ENCODE results near the gene ROCK1. TPM values are rescaled to one million over a fixed set of nuclear protein-coding genes. Genes with fewer than 3 reads are reported as not detected.
"Not testable (repeated sequence)": the region's sequence is repeated elsewhere in the genome, so short reads cannot be mapped to it uniquely, and the experiment has no call there.

ROCK1 gene
- total RNA-seq, 1 experiment from 2014 or later = 36.2 TPM

GRCh38 chr18:21141668-21142422 lies 30.2 kb upstream of the ROCK1 start:
- no peak overlapping the region for H3K27ac ChIP-seq (ENCODE audit: low read length)
- ChIA-PET POLR2A (no interaction called here), CTCF (no interaction called here)
- DNase-seq (ENCODE audit: low read depth, low spot score) = no peak
- H3K9me3 ChIP-seq (ENCODE audit: control insufficient read depth, insufficient read depth, low read depth, low read length) = no peaks in the 10 kb centered on the region
- H3K4me1 ChIP-seq (ENCODE audit: control insufficient read depth, insufficient read depth, low read length) = no peaks in the 10 kb centered on the region
- TF ChIP-seq POLR2AphosphoS5 (IDR thresholded peaks at IDR 0.05; ENCODE audit: low read depth, low read length) = no peak
- intact Hi-C loops (cut with micrococcal nuclease; ENCODE audit: unreplicated experiment) (no loop called here), in situ Hi-C loops (cut with HindIII; ENCODE audit: low pct_unique_long_range_greater_than_20kb, low sequenced_read_pairs) (no loop called here)
- H3K27me3 ChIP-seq (ENCODE audit: control insufficient read depth, insufficient read depth, low read length) = no peaks in the 10 kb centered on the region
- H3K36me3 ChIP-seq (ENCODE audit: control insufficient read depth, insufficient read depth, low read length) = no peaks in the 10 kb centered on the region
- no peak overlapping the region for H3K4me3 ChIP-seq (ENCODE audit: low read depth in 2 of 2, low read length in 2 of 2)
- BruUV-seq (replicated peaks) = no TSS peak
- no peak for ATAC-seq

- H3K9me3 ChIP-seq (ENCODE audit: control insufficient read depth, insufficient read depth, low read depth, low read length); CTCF ChIA-PET; H3K27ac ChIP-seq (ENCODE audit: low read length); H3K27me3 ChIP-seq (ENCODE audit: control insufficient read depth, insufficient read depth, low read length); DNase-seq (ENCODE audit: low read depth, low spot score); POLR2A ChIA-PET; ATAC-seq; BruUV-seq (replicated peaks); H3K4me1 ChIP-seq (ENCODE audit: control insufficient read depth, insufficient read depth, low read length); H3K4me3 ChIP-seq (ENCODE audit: low read depth in 2 of 2, low read length in 2 of 2); H3K36me3 ChIP-seq (ENCODE audit: control insufficient read depth, insufficient read depth, low read length); in situ Hi-C loops (cut with HindIII; ENCODE audit: low pct_unique_long_range_greater_than_20kb, low sequenced_read_pairs): not testable (repeated sequence)
- intact Hi-C loops (cut with micrococcal nuclease; ENCODE audit: unreplicated experiment) = loop anchor here (2.0 kb wide), 1 partner anchor 75 kb away; no protein-coding TSS in a partner anchor
These were observed 26.3 kb upstream of the ROCK1 start for GRCh38 chr18:21137719-21138488.

GRCh38 chr18:21134895-21135294 lies 23.3 kb upstream of the ROCK1 start:
- H3K36me3 ChIP-seq (ENCODE audit: control insufficient read depth, insufficient read depth, low read length) = no peaks in the 10 kb centered on the region
- no peak overlapping the region for H3K4me3 ChIP-seq (ENCODE audit: low read depth in 2 of 2, low read length in 2 of 2)
- ATAC-seq = no peak
- H3K4me1 ChIP-seq (ENCODE audit: control insufficient read depth, insufficient read depth, low read length) = no peaks in the 10 kb centered on the region
- BruUV-seq (replicated peaks) = no TSS peak
- CTCF ChIA-PET = no interaction called here
- DNase-seq (ENCODE audit: low read depth, low spot score) = no peak
- no peaks in the 10 kb centered on the region for H3K27me3 ChIP-seq (ENCODE audit: control insufficient read depth, insufficient read depth, low read length)
- TF ChIP-seq CTCF (IDR thresholded peaks at IDR 0.05) (peak; percentile 28; the same call in 1 of the 2 replicates), POLR2AphosphoS5 (IDR thresholded peaks at IDR 0.05; ENCODE audit: low read depth, low read length) (no peak)
- intact Hi-C loops (cut with micrococcal nuclease; ENCODE audit: unreplicated experiment) (no loop called here), in situ Hi-C loops (cut with HindIII; ENCODE audit: low pct_unique_long_range_greater_than_20kb, low sequenced_read_pairs) (no loop called here)
- H3K27ac ChIP-seq (ENCODE audit: low read length) = no peak overlapping the region
- POLR2A ChIA-PET = no interaction called here
- H3K9me3 ChIP-seq (ENCODE audit: control insufficient read depth, insufficient read depth, low read depth, low read length) = no peaks in the 10 kb centered on the region

- Histone ChIP-seq H3K4me3 (ENCODE audit: low read depth in 2 of 2, low read length in 2 of 2) (no peak overlapping the region), H3K27ac (ENCODE audit: low read length) (no peak overlapping the region), H3K27me3 (ENCODE audit: control insufficient read depth, insufficient read depth, low read length) (no peaks in the 10 kb centered on the region), H3K9me3 (ENCODE audit: control insufficient read depth, insufficient read depth, low read depth, low read length) (no peaks in the 10 kb centered on the region), H3K36me3 (ENCODE audit: control insufficient read depth, insufficient read depth, low read length) (no peaks in the 10 kb centered on the region), H3K4me1 (ENCODE audit: control insufficient read depth, insufficient read depth, low read length) (no peaks in the 10 kb centered on the region)
- intact Hi-C loops (cut with micrococcal nuclease; ENCODE audit: unreplicated experiment) = no loop called here
- TF ChIP-seq REST (IDR thresholded peaks at IDR 0.05; ENCODE audit: insufficient read depth in 1 of 2, low read depth in 2 of 2, low read length in 1 of 2) (no peak), POLR2AphosphoS5 (IDR thresholded peaks at IDR 0.05; ENCODE audit: low read depth, low read length) (no peak), CTCF (IDR thresholded peaks at IDR 0.05) (no peak), SIN3A (IDR thresholded peaks at IDR 0.05; ENCODE audit: borderline replicate concordance, insufficient read depth, low read depth, low read length) (no peak), TCF7L2 (IDR thresholded peaks at IDR 0.05; ENCODE audit: low read depth, low read length) (no peak)
- no peak for ATAC-seq
- no peak for DNase-seq (ENCODE audit: low read depth, low spot score)
- CTCF ChIA-PET = no interaction called here
- no TSS peak for BruUV-seq (replicated peaks)
- in situ Hi-C loops (cut with HindIII; ENCODE audit: low pct_unique_long_range_greater_than_20kb, low sequenced_read_pairs) = no loop called here
- POLR2A ChIA-PET = no interaction called here
These were observed 20.8 kb upstream of the ROCK1 start for GRCh38 chr18:21132398-21132918.

All from Panc1 (cell line).